Mammary epithelial cell (primary cell): Measurements from ENCODE around the gene CAMK2B.

Source experiments
- EZH2 ChIP-seq: IDR thresholded peaks from 2 replicates; pipeline ENCODE4 v1.6.1; 2012; ENCODE audit warnings: low read length, inconsistent platforms, borderline replicate concordance
- TF ChIP-seq, protein P1 (sequence below), 2 donors: IDR thresholded peaks in 1 of 2; conservative IDR thresholded peaks in 1 of 2; 2 replicates each; pipeline ENCODE4 v1.5.1; 2011 to 2012; ENCODE audit warnings: inconsistent platforms in 2 of 2, low read length in 2 of 2, mild to moderate bottlenecking in 2 of 2, control low read depth in 1 of 2, low read depth in 1 of 2; ENCODE audit not compliant: insufficient read depth in 1 of 2; ENCODE audit errors: extremely low read depth in 1 of 2

DNA sequence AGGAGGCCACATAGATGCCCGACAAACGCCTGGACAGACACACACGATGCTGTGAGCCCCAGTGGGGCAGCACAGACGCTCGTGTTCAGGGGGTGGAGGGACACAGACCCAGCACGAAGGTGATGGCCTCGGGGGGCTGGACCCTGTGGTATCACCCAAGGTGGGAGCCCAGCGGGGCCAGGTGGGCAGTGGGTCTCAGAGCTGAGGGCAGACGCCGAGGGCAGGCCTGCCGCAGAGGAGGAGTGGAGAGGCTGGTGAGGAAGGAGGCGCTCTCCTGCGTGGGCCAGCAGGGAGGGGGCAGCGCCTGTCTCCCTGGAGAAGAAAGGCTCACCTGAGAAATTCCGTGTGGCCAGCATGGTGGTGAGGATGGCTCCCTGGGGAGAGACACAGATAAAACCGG, 85.0 kb downstream of the CAMK2B start:
- TF ChIP-seq, protein P1, sequence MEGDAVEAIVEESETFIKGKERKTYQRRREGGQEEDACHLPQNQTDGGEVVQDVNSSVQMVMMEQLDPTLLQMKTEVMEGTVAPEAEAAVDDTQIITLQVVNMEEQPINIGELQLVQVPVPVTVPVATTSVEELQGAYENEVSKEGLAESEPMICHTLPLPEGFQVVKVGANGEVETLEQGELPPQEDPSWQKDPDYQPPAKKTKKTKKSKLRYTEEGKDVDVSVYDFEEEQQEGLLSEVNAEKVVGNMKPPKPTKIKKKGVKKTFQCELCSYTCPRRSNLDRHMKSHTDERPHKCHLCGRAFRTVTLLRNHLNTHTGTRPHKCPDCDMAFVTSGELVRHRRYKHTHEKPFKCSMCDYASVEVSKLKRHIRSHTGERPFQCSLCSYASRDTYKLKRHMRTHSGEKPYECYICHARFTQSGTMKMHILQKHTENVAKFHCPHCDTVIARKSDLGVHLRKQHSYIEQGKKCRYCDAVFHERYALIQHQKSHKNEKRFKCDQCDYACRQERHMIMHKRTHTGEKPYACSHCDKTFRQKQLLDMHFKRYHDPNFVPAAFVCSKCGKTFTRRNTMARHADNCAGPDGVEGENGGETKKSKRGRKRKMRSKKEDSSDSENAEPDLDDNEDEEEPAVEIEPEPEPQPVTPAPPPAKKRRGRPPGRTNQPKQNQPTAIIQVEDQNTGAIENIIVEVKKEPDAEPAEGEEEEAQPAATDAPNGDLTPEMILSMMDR (conservative IDR thresholded peaks at IDR 0.05 in 1 of 2, IDR thresholded peaks at IDR 0.05 in 1 of 2; ENCODE audit: extremely low read depth in 1 of 2, insufficient read depth in 1 of 2, low read depth in 1 of 2, low read length in 2 of 2): no peak
- TF ChIP-seq EZH2: no peak
